Gastrocnemius medialis (tissue), 4 donors: ENCODE measurements around the gene ID2. TPM values are rescaled to one million over a fixed set of nuclear protein-coding genes. Genes with fewer than 3 reads are reported as not detected.

ENCODE experiments used
- ATAC-seq, 2 donors: fragments of 150-250 bp; one replicate each; pipeline ENCODE4 v1.9.1; 2016
- DNase-seq, 2 donors: peaks; one replicate each; pipeline ENCODE4 v3.0.0-alpha.2; 2019
- H3K27ac ChIP-seq, 4 donors: fragments of 200-600 bp; sonication (generic); 1 replicate in 1 of 4; 2 replicates in 3 of 4; pipeline ENCODE4 v1.5.1; 2016 to 2018; ENCODE audit warnings: mild to moderate bottlenecking in 2 of 4, moderate library complexity in 1 of 4
- H3K27me3 ChIP-seq, 3 donors: fragments of 200-600 bp; sonication (generic) in 2 of 3; 1 replicate in 1 of 3; 2 replicates in 2 of 3; pipeline versions ENCODE4 v1.5.1 to v1.6.0; 2016 to 2019; ENCODE audit warnings: mild to moderate bottlenecking in 1 of 3, moderate library complexity in 1 of 3
- H3K36me3 ChIP-seq, 2 donors: fragments of 200-600 bp; sonication (generic) in 1 of 2; one replicate each; pipeline ENCODE4 v1.5.1; 2017 to 2018
- H3K4me1 ChIP-seq, 2 donors: fragments of 200-600 bp; sonication (generic) in 1 of 2; one replicate each; pipeline ENCODE4 v1.5.1; 2016 to 2017; ENCODE audit warnings: mild to moderate bottlenecking in 2 of 2
- H3K4me3 ChIP-seq, 4 donors: fragments of 200-600 bp; sonication (generic) in 3 of 4; 1 replicate in 1 of 4; 2 replicates in 3 of 4; pipeline ENCODE4 v1.5.1; 2016 to 2019; ENCODE audit warnings: mild to moderate bottlenecking in 2 of 4
- H3K9me3 ChIP-seq, 3 donors: fragments of 200-600 bp; sonication (generic) in 2 of 3; 1 replicate in 1 of 3; 2 replicates in 2 of 3; pipeline ENCODE4 v1.5.1; 2016 to 2019
- CTCF ChIP-seq, 5 experiments: fragments of 450-650 bp in 3 of 5; fragments of 200-600 bp in 2 of 5; sonication (generic) in 2 of 5; IDR thresholded peaks in 4 of 5; conservative IDR thresholded peaks in 1 of 5; 1 replicate in 4 of 5; 2 replicates in 1 of 5; pipeline ENCODE4 v1.5.1; 2016 to 2019; ENCODE audit warnings: antibody characterized with exemption in 5 of 5, mild to moderate bottlenecking in 3 of 5, moderate library complexity in 3 of 5
- POLR2A ChIP-seq, 2 donors: fragments of 450-650 bp; IDR thresholded peaks; one replicate each; pipeline ENCODE4 v1.6.1; 2017; ENCODE audit warnings: antibody characterized with exemption in 2 of 2, mild to moderate bottlenecking in 2 of 2, moderate library complexity in 2 of 2
- in situ Hi-C, 4 donors: fragments of 200-750 bp; cut with MboI; loops; one replicate each; pipeline versions ENCODE4 v1.15.0 to v1.8.0; 2017; ENCODE audit warnings: low sequenced_read_pairs in 4 of 4
- intact Hi-C: fragments of 100-400 bp; cut with DNase I; formaldehyde crosslinking; loops from one replicate; pipeline ENCODE4 v1.15.1; 2023; ENCODE audit warnings: low total_unique reads
- total RNA-seq, 4 donors: library from RNA; depleted of rRNA; stranded (reverse); fragments of >200 nt; gene quantifications; one replicate each; pipeline versions ENCODE4 v1.1.0 to v1.2.3, GENCODE V29; 2016

The ID2 gene
- total RNA-seq, 4 donors from 2014 or later, result 16.6 to 35.9 (median 27.4) TPM

GRCh38 chr2:8646731-8647461 is 35.0 kb upstream of the ID2 start:
- DNase-seq (no peak), ATAC-seq (no peak)
- Histone ChIP-seq H3K4me1 (no peaks in the 10 kb centered on the region), H3K4me3 (no peak overlapping the region), H3K36me3 (no peaks in the 10 kb centered on the region), H3K27me3 (no peaks in the 10 kb centered on the region), H3K27ac (no peak overlapping the region), H3K9me3 (no peaks in the 10 kb centered on the region)
- intact Hi-C loops (no loop called here), in situ Hi-C loops (no loop called here)
- TF ChIP-seq POLR2A (IDR thresholded peaks at IDR 0.05), result no peak
- no peak for TF ChIP-seq CTCF (IDR thresholded peaks at IDR 0.05 in 4 of 5, conservative IDR thresholded peaks at IDR 0.05 in 1 of 5)

- no peak overlapping the region for H3K4me3 ChIP-seq
- no peaks in the 10 kb centered on the region for H3K9me3 ChIP-seq
- DNase-seq (no peak), ATAC-seq (no peak)
- TF ChIP-seq CTCF (IDR thresholded peaks at IDR 0.05 in 4 of 5, conservative IDR thresholded peaks at IDR 0.05 in 1 of 5), result no peak
- no peak for TF ChIP-seq POLR2A (IDR thresholded peaks at IDR 0.05)
- no peak overlapping the region for H3K27ac ChIP-seq
- H3K36me3 ChIP-seq, result no peaks in the 10 kb centered on the region
- H3K4me1 ChIP-seq, result no peaks in the 10 kb centered on the region
- in situ Hi-C loops, result no loop called here
- intact Hi-C loops, result no loop called here
- no peaks in the 10 kb centered on the region for H3K27me3 ChIP-seq
Measured at GRCh38 chr2:8647462-8647857, 34.4 kb upstream of the ID2 start.

GRCh38 chr2:8648441-8649213 is 33.2 kb upstream of the ID2 start:
- Histone ChIP-seq H3K27me3 (no peaks in the 10 kb centered on the region), H3K27ac (no peak overlapping the region), H3K9me3 (no peaks in the 10 kb centered on the region), H3K4me3 (no peak overlapping the region), H3K36me3 (no peaks in the 10 kb centered on the region), H3K4me1 (no peaks in the 10 kb centered on the region)
- DNase-seq (no peak), ATAC-seq (no peak)
- intact Hi-C loops, result no loop called here
- in situ Hi-C loops, result no loop called here
- no peak for TF ChIP-seq CTCF (IDR thresholded peaks at IDR 0.05 in 4 of 5, conservative IDR thresholded peaks at IDR 0.05 in 1 of 5)
- TF ChIP-seq POLR2A (IDR thresholded peaks at IDR 0.05), result no peak

- no peak overlapping the region for H3K4me3 ChIP-seq
- no peaks in the 10 kb centered on the region for H3K27me3 ChIP-seq
- H3K4me1 ChIP-seq, result no peaks in the 10 kb centered on the region
- H3K36me3 ChIP-seq, result no peaks in the 10 kb centered on the region
- no peak for DNase-seq
- TF ChIP-seq CTCF (IDR thresholded peaks at IDR 0.05 in 4 of 5, conservative IDR thresholded peaks at IDR 0.05 in 1 of 5) (no peak), POLR2A (IDR thresholded peaks at IDR 0.05) (no peak)
- no peak for ATAC-seq
- intact Hi-C loops, result no loop called here
- H3K9me3 ChIP-seq, result no peaks in the 10 kb centered on the region
- H3K27ac ChIP-seq, result no peak overlapping the region
- in situ Hi-C loops, result no loop called here
Measured at GRCh38 chr2:8649718-8650117, 32.1 kb upstream of the ID2 start.
